BJ (cell line): ENCODE measurements around the gene BOD1L1. TPM values are rescaled to one million over a fixed set of nuclear protein-coding genes. Genes with fewer than 3 reads are reported as not detected.

Source experiments
- CTCF ChIA-PET: fragments of 350-600 bp; formaldehyde crosslinking; extraction: SDS; loops from one replicate; lab custom pipeline; 2021; ENCODE audit warnings: antibody characterized with exemption, inconsistent platforms; lab: Yijun Ruan, JAX
- POLR2A ChIA-PET: fragments of 300-600 bp; sonication (Branson Sonifier 250); formaldehyde crosslinking; extraction: SDS; loops from one replicate; lab custom pipeline; 2021; ENCODE audit warnings: antibody characterized with exemption; lab: Charles Lee
- DNase-seq: peaks from one replicate; pipeline ENCODE4 v3.0.0-alpha.2; 2011; ENCODE audit warnings: low read depth
- H3K27me3 ChIP-seq: 2 replicates; pipeline ENCODE4 v1.6.0; 2011; ENCODE audit warnings: low read length; ENCODE audit not compliant: control insufficient read depth, insufficient read depth
- H3K36me3 ChIP-seq: 2 replicates; pipeline ENCODE4 v1.5.1; 2011; ENCODE audit warnings: low read length; ENCODE audit not compliant: control insufficient read depth, insufficient read depth
- H3K4me3 ChIP-seq: 2 replicates; pipeline ENCODE4 v1.5.1; 2011; ENCODE audit warnings: low read depth, mild to moderate bottlenecking, control low read depth, low read length
- polyA plus RNA-seq: library from polyadenylated mRNA; depleted of rRNA; stranded (reverse); fragments of >200 nt; gene quantifications from 2 replicates; pipeline ENCODE4 v1.2.3, GENCODE V29; 2011
- TF ChIP-seq, protein P1 (sequence below): IDR thresholded peaks from 2 replicates; pipeline ENCODE4 v1.5.1; 2011; ENCODE audit warnings: low read depth, mild to moderate bottlenecking, control low read depth, inconsistent platforms, low read length, moderate library complexity; ENCODE audit not compliant: insufficient read depth

Gene BOD1L1
- polyA plus RNA-seq, 1 experiment: 8.9 TPM

DNA sequence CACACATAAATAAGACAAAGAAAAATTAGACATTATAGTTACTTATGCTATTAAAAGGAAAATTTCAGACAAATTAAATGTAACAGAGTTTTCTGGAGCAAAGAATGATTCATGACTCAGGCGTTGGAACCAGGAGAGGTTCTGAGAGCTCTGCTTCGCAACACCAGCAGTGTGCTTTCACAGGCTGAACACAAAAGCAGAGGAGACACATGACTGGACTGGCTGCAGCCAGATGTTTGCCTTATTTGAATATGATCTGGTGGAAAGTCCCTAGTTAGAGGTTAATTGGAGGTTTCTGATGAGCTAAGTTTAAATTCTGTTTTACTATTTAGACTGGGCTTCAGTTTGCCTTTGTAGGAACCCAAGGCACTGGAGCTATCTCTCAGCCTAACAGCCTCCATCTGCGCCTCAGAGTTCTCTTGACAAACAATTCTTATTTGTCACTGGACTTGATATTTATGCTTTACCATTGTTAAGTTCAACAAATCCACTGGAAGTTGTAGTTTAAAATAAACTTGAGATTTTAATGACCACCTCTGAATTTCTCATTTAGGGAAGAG lies 16.2 kb downstream of the BOD1L1 start:
- H3K27me3 ChIP-seq: no peaks in the 10 kb centered on the region
- CTCF ChIA-PET: interaction anchor here (1.3 kb wide), 1 partner anchor 18 kb away, joined by 3 read pairs; no protein-coding TSS in a partner anchor
- H3K36me3 ChIP-seq: peaks cover 5% of the 10 kb centered on the region
- TF ChIP-seq, protein P1, sequence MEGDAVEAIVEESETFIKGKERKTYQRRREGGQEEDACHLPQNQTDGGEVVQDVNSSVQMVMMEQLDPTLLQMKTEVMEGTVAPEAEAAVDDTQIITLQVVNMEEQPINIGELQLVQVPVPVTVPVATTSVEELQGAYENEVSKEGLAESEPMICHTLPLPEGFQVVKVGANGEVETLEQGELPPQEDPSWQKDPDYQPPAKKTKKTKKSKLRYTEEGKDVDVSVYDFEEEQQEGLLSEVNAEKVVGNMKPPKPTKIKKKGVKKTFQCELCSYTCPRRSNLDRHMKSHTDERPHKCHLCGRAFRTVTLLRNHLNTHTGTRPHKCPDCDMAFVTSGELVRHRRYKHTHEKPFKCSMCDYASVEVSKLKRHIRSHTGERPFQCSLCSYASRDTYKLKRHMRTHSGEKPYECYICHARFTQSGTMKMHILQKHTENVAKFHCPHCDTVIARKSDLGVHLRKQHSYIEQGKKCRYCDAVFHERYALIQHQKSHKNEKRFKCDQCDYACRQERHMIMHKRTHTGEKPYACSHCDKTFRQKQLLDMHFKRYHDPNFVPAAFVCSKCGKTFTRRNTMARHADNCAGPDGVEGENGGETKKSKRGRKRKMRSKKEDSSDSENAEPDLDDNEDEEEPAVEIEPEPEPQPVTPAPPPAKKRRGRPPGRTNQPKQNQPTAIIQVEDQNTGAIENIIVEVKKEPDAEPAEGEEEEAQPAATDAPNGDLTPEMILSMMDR: no peak
- POLR2A ChIA-PET: interaction anchor here (0.6 kb wide), 1 partner anchor 220 kb away, joined by 3 read pairs; no protein-coding TSS in a partner anchor
- DNase-seq: peak; percentile 17
- H3K4me3 ChIP-seq: no peak overlapping the region

- CTCF ChIA-PET: no interaction called here
Observed at GRCh38 chr4:13605330-13605729, 22.2 kb downstream of the BOD1L1 start.

DNA sequence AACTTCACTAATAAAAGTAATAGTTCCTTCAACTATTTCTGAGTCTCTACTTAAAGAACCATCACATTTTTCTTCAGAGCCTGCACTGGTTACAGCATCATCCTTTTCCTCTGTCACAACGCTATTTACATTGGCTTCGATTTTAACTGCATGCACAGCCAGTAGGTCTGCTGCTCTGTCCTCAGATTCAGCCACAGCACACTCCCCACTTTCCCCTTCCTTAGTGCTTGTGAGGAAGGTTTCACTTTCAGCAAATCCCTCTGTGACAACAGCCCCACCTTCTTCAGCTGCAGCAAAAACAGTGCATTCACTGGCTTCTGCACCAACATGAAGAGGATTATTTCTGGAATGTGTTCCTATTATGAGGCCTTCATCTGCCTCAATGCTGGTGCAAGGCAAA lies 25.7 kb downstream of the BOD1L1 start:
- POLR2A ChIA-PET: no interaction called here

More at GRCh38 chr4:13605330-13605729, 22.2 kb downstream of the BOD1L1 start:
- TF ChIP-seq, protein P1: no peak
- DNase-seq: no peak
- POLR2A ChIA-PET: no interaction called here
- no peaks in the 10 kb centered on the region for H3K27me3 ChIP-seq
- H3K4me3 ChIP-seq: no peak overlapping the region
- H3K36me3 ChIP-seq: peaks cover 22% of the 10 kb centered on the region

DNA sequence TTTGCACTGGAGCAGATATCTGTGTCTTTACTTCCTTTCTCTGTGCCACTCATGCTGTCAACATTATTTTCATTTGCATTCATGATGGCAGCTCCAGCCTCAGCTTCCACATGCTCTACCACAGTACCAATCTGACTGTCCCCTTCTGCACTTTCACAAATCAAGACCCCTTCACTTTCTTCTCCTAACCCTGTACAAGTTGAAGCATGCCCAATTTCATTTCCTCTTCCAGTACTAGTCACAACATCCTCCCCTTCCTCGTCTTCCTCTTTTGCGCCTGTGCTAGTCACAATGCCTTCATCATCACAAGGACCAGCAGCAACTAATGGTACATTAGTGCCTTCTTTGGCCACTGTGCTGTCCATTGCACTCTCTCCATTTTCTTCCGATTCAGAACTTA lies 26.5 kb downstream of the BOD1L1 start:
- ChIA-PET CTCF (no interaction called here), POLR2A (no interaction called here)
- Histone ChIP-seq H3K4me3 (no peak overlapping the region), H3K36me3 (peaks cover 25% of the 10 kb centered on the region), H3K27me3 (no peaks in the 10 kb centered on the region)
- TF ChIP-seq, protein P1: no peak
- no peak for DNase-seq

More for the DNA sequence above, 25.7 kb downstream of the BOD1L1 start:
- Histone ChIP-seq H3K27me3 (no peaks in the 10 kb centered on the region), H3K4me3 (no peak overlapping the region), H3K36me3 (peaks cover 25% of the 10 kb centered on the region)
- CTCF ChIA-PET: no interaction called here
- TF ChIP-seq, protein P1: no peak
- no peak for DNase-seq

GRCh38 chr4:13599159-13599558 lies 28.4 kb downstream of the BOD1L1 start:
- H3K4me3 ChIP-seq: no peak overlapping the region
- CTCF ChIA-PET: interaction anchor here (0.6 kb wide), 2 partner anchors 8 to 1563 kb away, joined by 3 to 4 read pairs; no protein-coding TSS in a partner anchor
- no peaks in the 10 kb centered on the region for H3K27me3 ChIP-seq
- TF ChIP-seq, protein P1: peak; percentile 34; the same call in 1 of the 2 replicates
- POLR2A ChIA-PET: no interaction called here
- peaks cover 22% of the 10 kb centered on the region for H3K36me3 ChIP-seq
- no peak for DNase-seq
